ENCODE results near the gene RPL31. TPM values are rescaled to one million over a fixed set of nuclear protein-coding genes. Genes with fewer than 3 reads are reported as not detected.
"Not testable (repeated sequence)": the region's sequence is repeated elsewhere in the genome, so short reads cannot be mapped to it uniquely, and the experiment has no call there.

RPL31 gene
- total and polyA plus RNA-seq, 8 donors: 272 to 7,137 (median 1,362) TPM

- WGBS, 5 donors: 65 to 77% (median 73%) methylated on average over 12 of the region's 12 CpGs
- Histone ChIP-seq H3K4me3 (no peak overlapping the region), H3K4me1 (peaks cover 0 to 32% (median 18%) of the 10 kb centered on the region in 4 donors), H3K36me3 (peaks cover 5 to 49% (median 44%) of the 10 kb centered on the region in 4 donors), H3K27ac (peak overlapping the region in 2 of 5 donors; percentile 18 to 30), H3K27me3 (no peaks in the 10 kb centered on the region), H3K9me3 (no peaks in the 10 kb centered on the region)
- TF ChIP-seq EP300 (IDR thresholded peaks at IDR 0.05) (no peak), CTCF (IDR thresholded peaks at IDR 0.05) (no peak), POLR2A (IDR thresholded peaks at IDR 0.05) (no peak), POLR2AphosphoS5 (IDR thresholded peaks at IDR 0.05) (no peak)
- intact Hi-C loops (cut with DNase I; ENCODE audit: low total_unique reads): no loop called here
- peak; percentile 36 to 56 for DNase-seq
Observed at GRCh38 chr2:101047075-101047766, 45.1 kb downstream of the RPL31 start.

- Histone ChIP-seq H3K9me3 (no peaks in the 10 kb centered on the region), H3K27ac (peak overlapping the region in 2 of 5 donors; percentile 18 to 30), H3K4me1 (peaks cover 0 to 26% (median 18%) of the 10 kb centered on the region in 4 donors), H3K27me3 (no peaks in the 10 kb centered on the region), H3K4me3 (no peak overlapping the region), H3K36me3 (peaks cover 5 to 51% (median 48%) of the 10 kb centered on the region in 4 donors)
- no peak for DNase-seq
- intact Hi-C loops (cut with DNase I; ENCODE audit: low total_unique reads): no loop called here
- no peak for TF ChIP-seq CTCF (IDR thresholded peaks at IDR 0.05)
- TF ChIP-seq POLR2A (IDR thresholded peaks at IDR 0.05): no peak
- TF ChIP-seq POLR2AphosphoS5 (IDR thresholded peaks at IDR 0.05): no peak
- TF ChIP-seq EP300 (IDR thresholded peaks at IDR 0.05): no peak
- WGBS, 5 donors: 69 to 84% (median 78%) methylated on average over 6 of the region's 6 CpGs
Observed at GRCh38 chr2:101047774-101048173, 45.7 kb downstream of the RPL31 start.

GRCh38 chr2:101048756-101049155 lies 46.7 kb downstream of the RPL31 start:
- 64 to 97% (median 81%) methylated on average over 3 of the region's 3 CpGs for whole genome bisulfite sequencing, 5 donors
- Histone ChIP-seq H3K4me1 (peaks cover 0 to 16% (median 16%) of the 10 kb centered on the region in 4 donors), H3K27ac (no peak overlapping the region), H3K27me3 (no peaks in the 10 kb centered on the region), H3K9me3 (no peaks in the 10 kb centered on the region), H3K4me3 (no peak overlapping the region), H3K36me3 (peaks cover 13 to 61% (median 58%) of the 10 kb centered on the region in 4 donors)
- TF ChIP-seq POLR2A (IDR thresholded peaks at IDR 0.05): no peak
- TF ChIP-seq EP300 (IDR thresholded peaks at IDR 0.05): no peak
- no peak for TF ChIP-seq POLR2AphosphoS5 (IDR thresholded peaks at IDR 0.05)
- no peak for TF ChIP-seq CTCF (IDR thresholded peaks at IDR 0.05)
- intact Hi-C loops (cut with DNase I; ENCODE audit: low total_unique reads): no loop called here
- no peak for DNase-seq

- H3K27ac ChIP-seq; H3K27me3 ChIP-seq; H3K9me3 ChIP-seq; H3K4me3 ChIP-seq; DNase-seq; intact Hi-C loops (cut with DNase I; ENCODE audit: low total_unique reads): not testable (repeated sequence)
- H3K4me1 ChIP-seq: peaks cover 0 to 15% (median 14%) of the 10 kb centered on the region in 4 donors
- 95 to 99% (median 96%) methylated on average over 6 of the region's 6 CpGs for WGBS, 5 donors
- H3K36me3 ChIP-seq: peaks cover 21 to 67% (median 59%) of the 10 kb centered on the region in 4 donors
Observed at GRCh38 chr2:101050886-101051285, 48.8 kb downstream of the RPL31 start.

- Histone ChIP-seq H3K36me3 (peaks cover 27 to 70% (median 60%) of the 10 kb centered on the region in 4 donors), H3K27me3 (no peaks in the 10 kb centered on the region), H3K27ac (no peak overlapping the region)
Observed at GRCh38 chr2:101052147-101052546, 50.1 kb downstream of the RPL31 start.

More at GRCh38 chr2:101052147-101052546, 50.1 kb downstream of the RPL31 start:
- H3K4me1 ChIP-seq: peaks cover 0 to 12% (median 11%) of the 10 kb centered on the region in 4 donors
- no peaks in the 10 kb centered on the region for H3K9me3 ChIP-seq
- no peak overlapping the region for H3K4me3 ChIP-seq
- DNase-seq: no peak
- no peak for TF ChIP-seq POLR2A (IDR thresholded peaks at IDR 0.05)
- no peak for TF ChIP-seq CTCF (IDR thresholded peaks at IDR 0.05)
- no peak for TF ChIP-seq POLR2AphosphoS5 (IDR thresholded peaks at IDR 0.05)
- TF ChIP-seq EP300 (IDR thresholded peaks at IDR 0.05): no peak
- intact Hi-C loops (cut with DNase I; ENCODE audit: low total_unique reads): no loop called here
- WGBS, 5 donors: 86 to 96% (median 89%) methylated on average over 5 of the region's 5 CpGs

Measured in stomach (tissue), 9 donors.